ENCODE measurements around the gene DENND1C.

The DENND1C gene

DNA sequence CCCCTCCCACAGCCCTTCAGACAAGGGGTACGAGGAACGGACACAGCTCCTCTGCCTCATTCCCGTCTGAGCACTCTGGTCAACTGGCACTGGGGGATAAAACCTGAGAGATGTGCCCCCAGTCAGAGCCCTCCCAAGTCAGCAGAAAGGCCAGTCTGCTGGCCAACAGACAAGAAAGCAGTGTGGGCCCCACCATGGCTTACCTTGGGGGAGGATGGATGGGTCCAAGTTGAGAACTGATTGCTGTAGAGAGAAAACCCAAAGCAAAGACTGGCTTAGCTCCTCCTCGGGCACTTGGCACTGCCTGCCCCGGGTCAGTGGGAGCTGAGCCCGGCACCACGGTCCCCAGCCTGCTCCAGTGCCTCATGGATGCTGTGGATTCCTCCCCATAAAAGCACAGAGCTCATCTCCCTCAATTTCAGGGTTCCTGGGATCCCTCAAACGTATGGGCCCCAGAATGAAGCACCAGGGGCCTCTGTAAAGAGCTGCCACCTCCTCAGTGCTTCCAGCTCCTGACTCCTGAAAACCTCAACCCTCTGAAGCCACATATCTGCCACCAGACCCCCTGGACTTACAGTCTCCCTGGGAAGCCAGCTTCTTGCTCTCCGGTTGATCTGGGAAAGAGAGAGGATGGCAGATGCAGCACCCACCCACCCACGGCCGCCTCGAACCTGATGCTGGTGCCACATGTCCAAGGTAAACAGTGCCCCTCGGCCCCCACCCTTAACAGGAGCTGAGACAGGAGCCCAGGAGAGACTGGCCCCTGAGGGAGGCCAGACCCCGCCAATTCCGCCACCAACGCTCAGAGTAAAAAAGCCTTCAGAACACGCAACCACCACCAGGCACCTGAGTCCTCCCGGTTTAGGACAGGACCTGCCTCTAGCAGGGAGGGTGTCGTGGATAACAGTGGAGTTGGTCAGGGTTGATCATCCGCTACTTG, 60.2 kb downstream of the DENND1C start:
- no peak for DNase-seq

DNA sequence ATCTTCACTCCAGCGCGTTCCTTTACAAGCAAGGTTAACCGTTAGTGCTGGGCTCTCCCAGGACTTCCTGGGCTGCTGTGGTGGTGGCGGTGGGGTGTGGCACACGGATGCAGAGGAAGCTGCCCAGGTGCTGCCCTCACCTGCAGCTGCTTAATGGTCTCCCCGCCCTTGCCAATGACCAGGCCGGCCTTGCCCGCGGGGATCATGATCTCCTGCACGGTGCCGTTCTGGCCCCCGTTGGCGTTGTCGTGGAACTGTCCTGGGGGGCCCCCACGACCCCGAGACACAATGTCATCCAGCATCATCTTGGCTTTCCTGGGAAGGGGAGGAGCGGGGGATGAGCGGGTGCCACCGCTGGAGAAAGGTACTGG, 63.0 kb downstream of the DENND1C start:
- no peak for DNase-seq

DNA sequence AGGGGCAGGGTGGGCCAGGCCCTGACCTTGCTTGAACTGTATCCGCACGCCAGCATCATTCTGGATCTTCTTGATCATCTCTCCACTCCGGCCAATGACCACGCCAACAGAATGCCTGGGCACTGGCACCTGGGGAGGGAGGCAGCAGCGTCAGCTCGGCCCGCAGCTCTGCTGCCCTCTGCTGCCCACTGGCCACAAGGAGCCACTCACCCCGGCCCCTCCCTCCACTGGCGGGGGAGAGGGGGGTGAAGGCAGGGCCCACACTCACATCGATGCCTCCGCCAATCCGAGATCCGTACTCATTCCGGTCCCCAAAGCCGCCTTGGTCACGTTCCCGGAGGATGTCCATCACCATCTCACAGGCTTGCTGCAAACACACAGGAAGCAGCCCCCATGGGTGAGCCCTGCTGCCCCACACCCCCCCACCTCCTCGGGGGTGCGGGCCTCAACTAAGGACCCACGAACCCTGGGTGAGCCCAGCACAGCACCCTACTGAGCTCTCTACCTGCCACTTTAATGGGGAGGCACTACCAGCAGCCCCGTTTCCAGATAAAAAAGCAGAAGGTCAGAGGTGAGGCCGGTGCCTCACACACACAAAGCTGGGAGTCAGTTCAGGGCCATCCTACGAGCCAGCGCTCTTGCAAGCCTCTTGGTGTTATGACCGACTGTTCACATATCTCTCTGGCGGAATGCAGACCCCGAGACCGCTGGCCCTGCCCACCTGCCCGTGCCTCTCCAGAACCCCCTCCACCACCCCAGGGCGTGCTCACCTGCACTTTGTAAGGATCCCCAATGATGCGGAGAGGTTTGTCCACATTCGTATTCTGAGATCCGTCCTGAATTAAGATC, 63.6 kb downstream of the DENND1C start:
- DNase-seq, result no peak
